ENCODE data around the gene CREB3L2. TPM values are rescaled to one million over a fixed set of nuclear protein-coding genes. Genes with fewer than 3 reads are reported as not detected.

Gene CREB3L2
- total and polyA plus RNA-seq, 2 of the 4 experiments (the other 2 are of a cell fraction): 42.3 to 57.9 TPM

DNA sequence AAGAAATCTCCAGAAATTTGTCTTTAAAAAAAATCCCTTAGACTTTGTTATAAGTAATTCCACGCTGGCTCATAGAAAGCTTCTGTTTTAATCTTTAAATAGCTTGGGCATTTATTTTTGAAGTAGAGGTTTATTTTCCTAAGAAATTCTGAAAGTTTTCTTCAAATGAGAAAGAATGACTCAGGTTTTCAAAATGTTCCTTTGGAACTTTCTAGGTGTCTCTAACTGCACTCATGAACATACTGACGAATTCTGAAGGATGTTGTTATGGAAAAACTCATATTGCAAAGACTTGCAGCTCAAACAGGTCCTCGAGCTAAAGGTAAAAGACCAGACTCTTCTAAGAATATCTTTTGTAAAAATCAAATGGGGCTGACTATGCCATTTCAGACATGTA, 165.8 kb downstream of the CREB3L2 start:
- H4K8ac ChIP-seq (ENCODE audit: low read depth in 2 of 2, low read length in 2 of 2): peak overlapping the region in 1 of 2 experiments; percentile 81; a peak in 3 of 4 replicates
- peak; percentile 76 for DNase-seq
- peaks cover 9% of the 10 kb centered on the region for H3K4me1 ChIP-seq (ENCODE audit: control insufficient read depth, insufficient read depth, low read length)
- H3K4me2 ChIP-seq (ENCODE audit: low read depth, low read length): peak overlapping the region; percentile 36; the same call in 1 of the 2 replicates
- intact Hi-C loops (cut with micrococcal nuclease): no loop called here
- H2BK20ac ChIP-seq (ENCODE audit: low read depth, low read length): peak overlapping the region; percentile 96
- dilution Hi-C loops (cut with HindIII; ENCODE audit: low sequenced_read_pairs, unreplicated experiment): no loop called here
- peaks cover 13% of the 10 kb centered on the region for H3K9me3 ChIP-seq (ENCODE audit: control insufficient read depth, insufficient read depth, low read length)
- no peak overlapping the region for H2AFZ ChIP-seq (replicated peaks; ENCODE audit: low read length, poor library complexity)
- no peak overlapping the region for H2AK9ac ChIP-seq (replicated peaks; ENCODE audit: low read depth, low read length, poor library complexity)
- peak overlapping the region; percentile 79 for H3K14ac ChIP-seq (replicated peaks; ENCODE audit: low read depth, low read length)
- peak; percentile 75 for ATAC-seq (ENCODE audit: low read depth)
- peak overlapping the region; percentile 82; the same call in 1 of the 2 replicates for H3K23ac ChIP-seq (ENCODE audit: low read depth, low read length)
- ChIA-PET CTCF (interaction anchor here (1.2 to 2.8 kb wide), 2 partner anchors 180 to 183 kb away, joined by 3 to 13 read pairs; no protein-coding TSS in a partner anchor), POLR2A (ENCODE audit: unreplicated experiment) (no interaction called here)
- H2BK15ac ChIP-seq (ENCODE audit: low read depth, low read length): peak overlapping the region; percentile 34; the same call in 1 of the 3 replicates
- peak overlapping the region; percentile 81; the same call in 1 of the 2 replicates for H3K4ac ChIP-seq (ENCODE audit: low read depth, low read length)
- no TSS peak for BruUV-seq (replicated peaks)
- no peak overlapping the region for H3K4me3 ChIP-seq (ENCODE audit: insufficient read depth, low read depth, low read length)
- H4K20me1 ChIP-seq (ENCODE audit: insufficient read depth, low read length): no peaks in the 10 kb centered on the region
- 0 out of 4 replicates have a peak, but pooled peaks cover 0 to 3% of the 10 kb centered on the region in 2 experiments for H3K79me1 ChIP-seq (ENCODE audit: low read depth in 1 of 2, low read length in 2 of 2)
- H2BK5ac ChIP-seq (ENCODE audit: low read depth, low read length, poor library complexity, severe bottlenecking): peak overlapping the region; percentile 94
- H3K9me1 ChIP-seq (ENCODE audit: insufficient read depth, low read length): no peaks in the 10 kb centered on the region
- H2BK120ac ChIP-seq (ENCODE audit: low read depth, low read length): peak overlapping the region; percentile 96
- no CpG with 5 or more reads among the region's 3 CpGs for WGBS, 2 experiments (ENCODE audit: extremely low coverage in 2 of 2, insufficient read length in 1 of 2)
- H2AK5ac ChIP-seq (ENCODE audit: low read depth, low read length): peak overlapping the region; percentile 66; the same call in 1 of the 2 replicates
- in situ Hi-C loops (cut with MboI; ENCODE audit: low sequenced_read_pairs): no loop called here
- no peaks in the 10 kb centered on the region for H3K27me3 ChIP-seq (ENCODE audit: control insufficient read depth, insufficient read depth, low read length)
- H3K9ac ChIP-seq (ENCODE audit: low read depth, low read length): no peak overlapping the region
- H4K91ac ChIP-seq (ENCODE audit: insufficient read depth, low read depth, low read length): peak overlapping the region; percentile 79
- H3K36me3 ChIP-seq (ENCODE audit: control insufficient read depth, insufficient read depth, low read length): 0 out of 2 replicates have a peak, but pooled peaks cover 2% of the 10 kb centered on the region
- TF ChIP-seq MXI1 (IDR thresholded peaks at IDR 0.05; ENCODE audit: borderline replicate concordance, low read depth, low read length): no peak
- TF ChIP-seq FOS (IDR thresholded peaks at IDR 0.05; ENCODE audit: low read depth, low read length): no peak
- TF ChIP-seq, protein P1, sequence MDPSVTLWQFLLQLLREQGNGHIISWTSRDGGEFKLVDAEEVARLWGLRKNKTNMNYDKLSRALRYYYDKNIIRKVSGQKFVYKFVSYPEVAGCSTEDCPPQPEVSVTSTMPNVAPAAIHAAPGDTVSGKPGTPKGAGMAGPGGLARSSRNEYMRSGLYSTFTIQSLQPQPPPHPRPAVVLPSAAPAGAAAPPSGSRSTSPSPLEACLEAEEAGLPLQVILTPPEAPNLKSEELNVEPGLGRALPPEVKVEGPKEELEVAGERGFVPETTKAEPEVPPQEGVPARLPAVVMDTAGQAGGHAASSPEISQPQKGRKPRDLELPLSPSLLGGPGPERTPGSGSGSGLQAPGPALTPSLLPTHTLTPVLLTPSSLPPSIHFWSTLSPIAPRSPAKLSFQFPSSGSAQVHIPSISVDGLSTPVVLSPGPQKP (IDR thresholded peaks at IDR 0.05; ENCODE audit: borderline replicate concordance, low read depth, low read length): no peak
- TF ChIP-seq POLR2A (IDR thresholded peaks at IDR 0.05; ENCODE audit: low read depth, low read length): no peak
- TF ChIP-seq MAZ (IDR thresholded peaks at IDR 0.05; ENCODE audit: borderline replicate concordance, low read depth, low read length): no peak
- no peak for TF ChIP-seq NFE2L2 (IDR thresholded peaks at IDR 0.05; ENCODE audit: low read depth, low read length)
- no peak overlapping the region; the same call in 1 of the 2 replicates for H4K5ac ChIP-seq (ENCODE audit: low read depth, low read length)
- no peak overlapping the region for H3K56ac ChIP-seq (ENCODE audit: extremely low read depth, insufficient read depth, low read length)
- peak overlapping the region; percentile 84; the same call in 1 of the 2 replicates for H3K18ac ChIP-seq (ENCODE audit: low read depth, low read length)
- no peak overlapping the region for H3K27ac ChIP-seq (ENCODE audit: insufficient read depth, low read length)
